ENCODE results near the gene C1QTNF1.
"Not testable (repeated sequence)": the region's sequence is repeated elsewhere in the genome, so short reads cannot be mapped to it uniquely, and the experiment has no call there.

C1QTNF1 gene

GRCh38 chr17:79023180-79023705, 726 bp upstream of the C1QTNF1 start:
- no peak for DNase-seq (ENCODE audit: low spot score)

DNA sequence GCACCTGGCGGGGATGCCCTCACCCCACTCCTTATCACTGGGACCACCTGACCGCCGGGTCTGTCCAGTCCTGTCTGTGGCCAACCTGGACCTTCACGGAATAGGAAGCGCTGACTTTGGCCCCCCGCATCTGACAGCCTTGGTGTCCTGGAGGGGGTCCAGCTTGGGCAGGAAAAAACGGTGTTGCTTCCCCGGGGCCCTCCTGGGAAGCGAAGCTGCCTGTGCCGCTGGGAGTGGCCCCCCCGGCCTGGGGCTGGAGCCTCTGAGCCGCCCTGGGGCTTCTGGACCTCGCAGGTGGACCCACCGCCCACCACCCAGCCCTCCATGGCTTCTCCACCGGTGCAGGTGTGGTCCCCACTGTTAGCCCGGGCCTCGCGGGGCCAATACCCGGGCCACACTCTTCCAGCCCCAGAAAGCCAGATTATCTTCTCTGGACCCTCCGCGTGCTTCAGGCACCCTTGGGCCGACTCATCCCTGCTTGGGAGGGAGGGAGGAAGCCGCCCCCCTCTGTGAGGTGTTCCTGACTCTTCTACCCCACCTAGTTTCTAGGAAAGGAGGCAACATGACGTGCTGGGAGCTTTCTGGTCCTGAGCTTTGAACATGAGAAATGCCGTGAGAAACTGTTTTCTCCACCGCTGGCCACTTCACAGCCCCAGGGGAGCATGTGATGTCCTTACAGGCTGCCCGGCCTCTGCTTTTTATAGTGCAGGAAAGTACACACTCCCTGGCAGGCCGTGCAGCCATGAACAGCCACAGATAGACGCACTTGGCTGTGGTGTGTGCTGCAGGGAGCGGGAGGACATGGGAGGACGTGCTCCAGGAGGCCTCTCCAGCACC, 1.1 kb downstream of the C1QTNF1 start:
- no peak for DNase-seq (ENCODE audit: low spot score)

GRCh38 chr17:79026376-79027273, 2.7 kb downstream of the C1QTNF1 start:
- no peak for DNase-seq (ENCODE audit: low spot score)

DNA sequence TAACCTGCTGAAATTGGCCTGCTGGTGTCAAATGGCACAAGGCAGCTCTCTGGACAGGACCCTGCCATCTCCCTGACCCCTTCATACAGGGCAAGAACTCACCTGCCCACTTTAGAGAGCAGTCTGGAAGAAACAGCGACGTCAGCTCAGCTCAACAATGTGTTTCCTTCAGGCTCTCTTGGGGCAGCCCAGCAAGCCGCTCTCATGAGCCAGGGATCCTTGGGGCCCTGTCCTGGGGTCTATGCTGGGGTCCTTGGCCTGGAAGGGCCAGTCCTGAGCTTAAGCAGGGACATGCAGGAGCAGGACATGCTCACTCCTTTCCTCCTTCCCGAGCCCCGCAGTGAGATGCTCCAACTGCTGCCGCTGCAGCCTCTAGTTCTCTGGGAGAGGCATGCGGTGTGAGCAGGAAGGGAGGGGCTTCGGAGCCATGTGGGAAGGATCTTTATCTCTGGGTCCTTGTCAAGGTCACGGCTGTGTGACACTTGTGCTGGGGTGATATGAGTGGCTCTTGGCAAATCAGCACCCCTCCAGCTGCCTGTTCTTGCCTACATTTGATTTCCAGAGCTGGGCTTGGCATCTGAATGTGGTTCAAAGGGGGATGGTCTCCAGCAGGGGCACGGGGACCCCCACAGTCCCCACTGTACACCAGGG, 3.4 kb downstream of the C1QTNF1 start:
- DNase-seq (ENCODE audit: low spot score), result no peak

- no peak for DNase-seq (ENCODE audit: low spot score)
Measured at GRCh38 chr17:79027925-79028491, 4.0 kb downstream of the C1QTNF1 start.

DNA sequence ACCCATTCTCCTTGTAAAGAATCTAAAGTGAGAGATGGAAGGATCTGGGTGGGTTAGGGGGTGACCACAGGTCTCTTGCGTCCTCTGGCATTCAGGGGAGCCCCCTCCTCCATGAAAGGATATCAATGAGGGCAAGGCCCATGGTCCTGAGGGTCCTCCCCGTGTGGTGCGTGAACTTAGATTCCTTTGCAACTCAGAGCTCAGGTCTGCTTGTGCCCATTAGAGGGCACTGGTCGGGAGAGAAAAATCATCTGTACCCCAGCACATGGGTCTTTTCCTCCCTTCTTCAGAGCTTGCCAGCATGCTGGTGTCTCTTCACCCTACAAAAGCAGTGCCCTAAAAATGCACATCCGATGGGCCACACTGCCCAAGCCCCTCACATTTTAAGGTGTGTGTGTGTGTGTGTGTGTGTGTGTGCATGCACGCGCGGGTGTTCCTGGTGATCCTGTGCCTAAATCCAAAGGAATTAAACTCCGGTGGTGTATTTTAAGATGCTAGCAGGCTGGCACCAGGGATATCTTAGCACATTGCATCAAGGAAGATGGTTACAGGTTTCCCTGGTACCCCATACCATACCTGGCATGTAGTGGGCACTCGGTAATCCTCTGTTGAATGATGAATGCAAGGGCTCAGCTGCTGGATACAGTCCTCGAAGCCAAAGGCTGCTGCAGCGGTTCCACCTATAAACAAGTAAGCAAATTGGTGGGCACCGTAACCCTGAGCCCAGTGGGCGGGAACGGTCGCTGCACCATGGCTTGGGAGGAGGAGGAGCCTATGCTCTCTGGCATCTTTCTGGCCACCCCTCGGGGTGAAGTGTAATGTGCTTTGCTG, 4.7 kb downstream of the C1QTNF1 start:
- no peak for DNase-seq (ENCODE audit: low spot score)

DNA sequence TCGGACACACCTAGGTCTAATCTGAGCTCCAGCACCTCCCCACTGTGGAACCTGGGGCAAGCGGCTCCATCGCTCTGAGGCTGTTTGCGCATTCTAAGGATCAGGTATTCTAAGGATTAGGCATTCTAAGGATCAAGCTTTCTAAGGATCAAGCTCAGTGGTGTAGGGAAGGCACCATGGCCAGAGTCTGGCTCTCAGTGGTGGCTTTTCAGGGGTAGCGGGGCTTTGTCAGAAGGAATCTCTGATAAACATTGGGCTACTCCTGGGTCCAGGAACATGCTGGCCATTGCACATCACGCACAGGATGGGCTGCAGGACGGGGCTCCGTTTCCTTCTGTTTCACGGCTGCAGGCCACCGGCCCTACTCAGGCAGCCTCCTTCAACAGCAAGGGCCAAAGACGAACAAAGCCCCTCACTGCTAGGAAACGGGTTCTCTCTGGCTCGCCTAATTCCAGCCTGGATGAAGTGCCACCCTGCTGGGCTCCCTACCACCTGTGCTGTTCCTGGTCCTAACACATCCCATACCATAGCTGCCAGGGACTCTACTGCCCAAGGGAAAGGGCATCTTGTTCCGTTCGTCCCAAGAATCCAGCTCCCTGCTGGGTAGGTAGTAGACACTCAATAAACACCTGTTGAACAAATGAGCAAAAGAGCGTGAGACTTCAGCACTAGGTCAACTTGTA, 5.5 kb downstream of the C1QTNF1 start:
- DNase-seq (ENCODE audit: low spot score), result no peak

- not testable (repeated sequence) for DNase-seq (ENCODE audit: low spot score)
Measured at GRCh38 chr17:79030636-79031035, 6.7 kb downstream of the C1QTNF1 start.

- no peak for DNase-seq (ENCODE audit: low spot score)
Measured at GRCh38 chr17:79031996-79032875, 8.3 kb downstream of the C1QTNF1 start.

GRCh38 chr17:79033046-79033616, 9.2 kb downstream of the C1QTNF1 start:
- no peak for DNase-seq (ENCODE audit: low spot score)

DNA sequence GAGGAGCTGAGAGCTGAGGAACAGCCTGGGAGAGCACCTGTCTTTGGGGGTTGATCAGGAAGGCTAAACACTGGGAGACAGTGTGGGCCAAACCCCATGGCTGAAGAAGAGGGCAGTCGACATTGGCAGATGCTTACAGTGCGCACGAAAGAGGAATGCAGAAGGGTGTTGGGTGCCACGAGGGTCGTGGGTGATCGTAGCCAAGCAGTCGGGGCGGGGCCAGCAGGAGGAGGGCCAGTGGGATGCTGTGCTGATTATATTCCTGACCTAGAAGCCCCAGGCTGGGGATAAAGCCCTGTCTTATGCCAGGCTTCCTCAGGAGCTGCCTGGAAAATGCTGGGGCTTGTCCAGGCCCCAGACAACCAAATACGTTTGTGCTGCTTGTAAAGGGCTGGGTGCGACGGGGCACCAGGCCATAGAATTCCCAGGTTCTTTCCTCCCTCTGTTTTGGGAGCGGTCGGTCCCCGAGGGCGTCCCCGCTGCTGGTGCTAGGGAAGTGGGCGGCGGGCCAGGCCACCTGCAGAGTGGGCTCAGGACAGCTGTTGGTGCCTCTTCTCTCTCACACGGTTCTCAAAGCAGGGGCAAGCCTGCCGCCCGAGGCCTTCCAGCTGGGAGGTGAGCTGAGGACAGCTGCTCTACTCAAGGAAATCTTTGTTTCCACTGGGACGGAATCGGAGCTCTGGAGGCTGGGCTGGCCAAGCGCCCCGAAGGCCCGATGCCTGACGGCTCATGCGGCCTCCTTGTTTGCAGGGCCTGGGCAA, 10.0 kb downstream of the C1QTNF1 start:
- DNase-seq (ENCODE audit: low spot score), result peak; percentile 79

GRCh38 chr17:79034931-79035485, 11.0 kb downstream of the C1QTNF1 start:
- DNase-seq (ENCODE audit: low spot score), result no peak

- no peak for DNase-seq (ENCODE audit: low spot score)
Measured at GRCh38 chr17:79035686-79036085, 11.7 kb downstream of the C1QTNF1 start.

GRCh38 chr17:79036181-79036580, 12.2 kb downstream of the C1QTNF1 start:
- no peak for DNase-seq (ENCODE audit: low spot score)

DNA sequence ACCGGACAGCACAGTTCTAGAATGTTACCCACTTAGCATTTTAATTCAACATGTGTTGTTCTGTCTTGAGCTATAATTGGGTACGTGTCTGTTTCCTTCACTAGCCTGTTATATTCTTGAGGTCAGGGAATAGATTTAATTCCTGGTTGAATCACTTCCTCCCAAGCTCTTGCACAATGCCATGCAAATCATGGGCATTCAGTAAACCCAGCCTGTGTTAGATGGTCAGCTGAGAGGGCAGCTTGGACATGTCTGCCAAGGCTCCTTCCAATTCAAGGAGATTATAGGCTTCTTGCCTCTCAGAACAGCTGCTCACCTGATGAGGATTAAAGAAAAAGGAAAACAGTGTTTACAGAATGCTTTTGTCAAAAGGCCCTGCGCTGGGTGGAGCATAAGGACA, 12.6 kb downstream of the C1QTNF1 start:
- DNase-seq (ENCODE audit: low spot score), result no peak

GRCh38 chr17:79038545-79039135, 14.7 kb downstream of the C1QTNF1 start:
- DNase-seq (ENCODE audit: low spot score), result no peak

DNA sequence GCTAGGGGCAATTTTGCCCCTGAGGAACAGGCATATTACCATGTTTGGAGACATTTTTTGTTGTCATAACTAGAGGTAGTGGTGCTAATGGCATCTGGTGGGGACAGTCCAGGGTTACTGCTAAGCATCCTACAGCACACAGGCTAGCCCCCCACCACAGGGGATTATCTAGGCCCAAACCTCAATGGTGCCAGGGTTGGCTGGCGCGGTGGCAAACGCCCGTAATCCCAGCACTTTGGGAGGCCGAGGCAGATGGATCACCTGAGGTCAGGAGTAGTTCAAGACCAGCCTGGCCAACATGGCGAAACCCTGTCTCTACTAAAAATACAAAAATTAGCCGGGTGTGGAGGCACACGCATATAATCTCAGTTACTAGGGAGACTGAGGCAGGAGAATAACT, 15.2 kb downstream of the C1QTNF1 start:
- no peak for DNase-seq (ENCODE audit: low spot score)

- no peak for DNase-seq (ENCODE audit: low spot score)
Measured at GRCh38 chr17:79039886-79040285, 15.9 kb downstream of the C1QTNF1 start.
